ENCODE measurements around the gene PHF19. TPM values are rescaled to one million over a fixed set of nuclear protein-coding genes. Genes with fewer than 3 reads are reported as not detected.
A peak's percentile ranks its signal among the peaks of the same experiment; 100 is the strongest.

The PHF19 gene
- total and polyA plus RNA-seq, 2 experiments from 2014 or later, result 17.1 to 28.2 TPM

DNA sequence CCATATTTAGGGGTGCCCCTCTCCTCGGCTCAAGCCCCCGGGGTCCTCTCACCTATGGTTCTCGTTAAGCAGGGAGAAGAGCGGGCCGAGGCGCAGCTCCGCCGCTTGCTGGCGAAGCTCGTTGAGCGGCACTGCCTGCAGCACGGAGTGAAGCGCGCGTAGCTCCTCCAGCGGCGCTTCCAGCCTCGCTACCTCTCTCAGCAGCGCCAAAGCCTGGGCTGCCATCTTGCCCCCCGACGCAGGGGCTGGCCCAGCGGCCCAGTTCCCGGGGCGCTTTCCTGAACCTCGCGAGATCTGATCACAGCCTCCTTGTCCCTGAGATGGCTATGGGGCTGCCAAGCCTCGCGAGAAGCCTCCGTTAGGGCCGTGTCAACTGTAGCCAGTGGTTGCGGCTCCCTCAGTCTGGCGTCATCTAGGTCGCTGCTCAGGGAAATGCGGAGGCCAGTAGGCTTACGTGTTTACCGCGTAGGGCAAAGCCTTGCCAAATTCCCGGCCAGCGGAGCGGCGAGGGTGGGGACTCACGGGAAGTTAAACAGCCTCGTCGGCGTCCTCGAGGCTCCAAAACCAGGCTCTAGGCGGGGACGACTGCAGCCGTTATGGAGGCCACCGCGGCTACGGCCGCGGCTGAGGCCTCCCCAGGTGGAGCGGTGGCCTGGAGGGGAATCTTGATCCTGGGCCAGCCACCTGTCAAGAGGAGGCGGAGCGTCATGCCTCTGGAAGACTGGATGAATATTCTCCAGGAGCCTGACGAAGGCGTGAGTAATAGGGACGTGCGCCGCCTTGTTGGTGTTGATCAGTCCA lies 34.1 kb downstream of the PHF19 start, which contains the start of gene PSMD5:
Gene PSMD5 (minus strand): TSS at position 238 of the 801 bp plus-strand sequence. CDS start 13 bp downstream, at position 225.
- Histone ChIP-seq H3K36me3 (ENCODE audit: low read depth) (no peaks in the 10 kb centered on the region), H3K9me2 (ENCODE audit: insufficient read depth) (no peaks in the 10 kb centered on the region), H4K20me1 (ENCODE audit: insufficient read depth) (no peaks in the 10 kb centered on the region), H3K79me2 (ENCODE audit: insufficient read depth) (peaks cover 63% of the 10 kb centered on the region), H3K27ac (peak within 1 kb of the TSS; percentile 91), H3K9me3 (ENCODE audit: low read depth) (no peaks in the 10 kb centered on the region), H3K27me3 (replicated peaks; ENCODE audit: insufficient read depth) (no peaks in the 10 kb centered on the region), H3K4me2 (ENCODE audit: unreplicated experiment) (peak within 1 kb of the TSS; percentile 89), H3K4me3 (peak within 1 kb of the TSS; percentile 93), H3K9ac (peak within 1 kb of the TSS; percentile 98), H2AFZ (peak within 1 kb of the TSS; percentile 98), H3K4me1 (ENCODE audit: insufficient read depth) (peaks cover 21% of the 10 kb centered on the region), H3F3A (ENCODE audit: insufficient read depth) (peaks cover 30% of the 10 kb centered on the region)
- DNase-seq, result peak; percentile 100
- in situ Hi-C loops (cut with MboI), result no loop called here
- 1 to 2% methylated on average over 62 of the region's 62 CpGs for WGBS, 2 experiments (ENCODE audit: low coverage in 1 of 2, low lambda C conversion rate in 2 of 2, missing lambda C conversion rate in 2 of 2)
- no peak for TF ChIP-seq EZH2phosphoT487 (IDR thresholded peaks at IDR 0.05; ENCODE audit: insufficient read depth, low read depth)
- TF ChIP-seq EZH2 (IDR thresholded peaks at IDR 0.05; ENCODE audit: insufficient read depth, poor library complexity, severe bottlenecking), result no peak

DNA sequence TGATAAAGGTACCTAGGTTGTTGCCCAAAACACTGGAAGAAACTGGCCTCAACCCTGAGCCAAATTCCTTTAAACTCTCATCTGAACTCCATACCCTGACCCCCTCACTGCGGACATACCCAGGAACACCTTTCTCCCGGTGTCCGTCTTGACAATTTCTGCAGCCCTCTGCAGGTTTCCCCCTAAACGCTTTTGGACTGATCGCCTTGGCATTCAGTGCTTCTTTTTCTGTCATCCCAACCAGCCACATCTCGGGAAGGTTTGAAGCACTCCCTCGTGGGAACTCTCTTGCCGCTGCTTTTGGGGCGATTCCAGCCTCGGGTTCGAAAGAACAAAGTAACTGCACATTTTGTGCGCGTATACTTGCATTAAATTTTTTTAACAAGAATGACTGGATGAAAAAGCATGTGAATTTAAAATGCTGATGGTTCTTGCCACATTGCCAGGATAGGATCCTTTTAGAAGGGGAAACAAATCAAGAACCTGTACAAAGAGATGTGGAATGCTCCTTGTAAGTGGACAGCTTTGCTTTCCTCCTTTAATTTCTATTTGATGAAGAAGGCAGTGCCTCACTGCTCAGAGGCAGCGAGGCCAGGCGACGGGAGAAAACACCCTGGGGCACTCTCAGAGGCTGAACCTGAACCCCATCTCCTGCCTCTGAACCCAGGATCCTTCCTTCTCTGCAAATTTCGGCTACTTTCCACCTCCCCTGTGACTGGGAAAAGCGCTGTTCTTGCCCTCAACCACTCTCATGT lies 34.9 kb downstream of the PHF19 start:
- H3K9ac ChIP-seq, result peak overlapping the region; percentile 98
- H3K27ac ChIP-seq, result peak overlapping the region; percentile 91
- H4K20me1 ChIP-seq (ENCODE audit: insufficient read depth), result no peaks in the 10 kb centered on the region
- peak; percentile 63 for DNase-seq
- 3% methylated on average over 18 of the region's 18 CpGs for WGBS, 2 experiments (ENCODE audit: low coverage in 1 of 2, low lambda C conversion rate in 2 of 2, missing lambda C conversion rate in 2 of 2)
- peaks cover 71% of the 10 kb centered on the region for H3K79me2 ChIP-seq (ENCODE audit: insufficient read depth)
- H3F3A ChIP-seq (ENCODE audit: insufficient read depth), result peaks cover 30% of the 10 kb centered on the region
- TF ChIP-seq EZH2phosphoT487 (IDR thresholded peaks at IDR 0.05; ENCODE audit: insufficient read depth, low read depth), result no peak
- no peak for TF ChIP-seq EZH2 (IDR thresholded peaks at IDR 0.05; ENCODE audit: insufficient read depth, poor library complexity, severe bottlenecking)
- no peaks in the 10 kb centered on the region for H3K36me3 ChIP-seq (ENCODE audit: low read depth)
- no peaks in the 10 kb centered on the region for H3K9me2 ChIP-seq (ENCODE audit: insufficient read depth)
- peak overlapping the region; percentile 98 for H2AFZ ChIP-seq
- H3K4me2 ChIP-seq (ENCODE audit: unreplicated experiment), result peak overlapping the region; percentile 89
- H3K4me1 ChIP-seq (ENCODE audit: insufficient read depth), result peaks cover 21% of the 10 kb centered on the region
- H3K4me3 ChIP-seq, result peak overlapping the region; percentile 93
- H3K9me3 ChIP-seq (ENCODE audit: low read depth), result no peaks in the 10 kb centered on the region
- no peaks in the 10 kb centered on the region for H3K27me3 ChIP-seq (replicated peaks; ENCODE audit: insufficient read depth)
- in situ Hi-C loops (cut with MboI), result no loop called here

DNA sequence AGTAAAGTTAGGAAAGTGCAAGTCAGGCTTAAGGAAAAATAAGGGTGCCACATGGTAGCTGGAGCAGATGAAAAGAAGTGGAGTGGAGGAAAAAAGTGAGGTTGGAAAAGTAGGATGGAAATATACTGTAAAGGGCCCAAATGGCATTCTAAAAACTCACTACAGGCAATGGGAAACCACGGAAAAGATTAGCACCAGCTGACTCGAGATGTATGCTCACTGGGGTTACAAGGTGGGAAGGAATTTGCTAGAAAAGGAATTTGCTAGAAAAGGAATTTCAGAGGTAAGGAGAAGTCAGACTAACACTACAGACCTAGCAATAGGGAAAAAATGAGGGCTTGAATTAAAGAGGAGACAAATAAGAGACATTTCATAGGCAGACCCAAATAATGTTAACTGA lies 37.8 kb downstream of the PHF19 start:
- 47 to 54% methylated on average over 2 of the region's 2 CpGs for WGBS, 2 experiments (ENCODE audit: low coverage in 1 of 2, low lambda C conversion rate in 2 of 2, missing lambda C conversion rate in 2 of 2)
- Histone ChIP-seq H2AFZ (no peak overlapping the region), H3K4me1 (ENCODE audit: insufficient read depth) (peaks cover 19% of the 10 kb centered on the region), H3K27ac (peak overlapping the region; percentile 36), H3K4me3 (no peak overlapping the region; the same call in 1 of the 2 replicates), H3K27me3 (replicated peaks; ENCODE audit: insufficient read depth) (no peaks in the 10 kb centered on the region), H3K4me2 (ENCODE audit: unreplicated experiment) (peak overlapping the region; percentile 22), H3K9me3 (ENCODE audit: low read depth) (no peaks in the 10 kb centered on the region), H3K36me3 (ENCODE audit: low read depth) (peaks cover 10% of the 10 kb centered on the region; the same call in 1 of the 2 replicates), H3F3A (ENCODE audit: insufficient read depth) (peaks cover 21% of the 10 kb centered on the region), H4K20me1 (ENCODE audit: insufficient read depth) (no peaks in the 10 kb centered on the region), H3K79me2 (ENCODE audit: insufficient read depth) (peaks cover 92% of the 10 kb centered on the region), H3K9ac (peak overlapping the region; percentile 17), H3K9me2 (ENCODE audit: insufficient read depth) (no peaks in the 10 kb centered on the region)
- in situ Hi-C loops (cut with MboI), result no loop called here
- no peak for TF ChIP-seq EZH2 (IDR thresholded peaks at IDR 0.05; ENCODE audit: insufficient read depth, poor library complexity, severe bottlenecking)
- no peak for TF ChIP-seq EZH2phosphoT487 (IDR thresholded peaks at IDR 0.05; ENCODE audit: insufficient read depth, low read depth)
- peak; percentile 52 for DNase-seq

DNA sequence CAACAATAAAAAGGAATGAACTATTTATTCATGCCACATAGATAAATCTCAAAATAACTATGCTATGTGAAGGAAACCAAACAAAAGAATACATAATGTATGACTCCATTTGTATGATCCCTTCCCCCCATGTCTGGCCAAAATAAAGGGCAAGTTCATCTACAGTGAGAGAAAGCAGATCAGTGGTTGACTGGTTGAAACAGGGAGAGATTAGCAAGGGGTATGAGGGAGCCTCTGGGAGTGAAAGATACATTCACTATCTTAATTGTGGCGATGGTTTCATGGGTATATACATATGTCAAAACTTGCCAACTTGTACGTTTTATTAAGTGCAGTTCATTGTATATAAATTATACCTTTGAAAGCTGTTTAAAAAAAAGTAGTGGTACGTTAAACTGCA lies 39.1 kb downstream of the PHF19 start:
- Histone ChIP-seq H3K27ac (no peak overlapping the region), H3K4me2 (ENCODE audit: unreplicated experiment) (no peak overlapping the region), H2AFZ (no peak overlapping the region), H3K9me3 (ENCODE audit: low read depth) (no peaks in the 10 kb centered on the region), H3K9me2 (ENCODE audit: insufficient read depth) (no peaks in the 10 kb centered on the region), H3K4me1 (ENCODE audit: insufficient read depth) (peaks cover 13% of the 10 kb centered on the region), H3F3A (ENCODE audit: insufficient read depth) (peaks cover 13% of the 10 kb centered on the region), H3K79me2 (ENCODE audit: insufficient read depth) (peaks cover 87% of the 10 kb centered on the region), H3K27me3 (replicated peaks; ENCODE audit: insufficient read depth) (no peaks in the 10 kb centered on the region), H4K20me1 (ENCODE audit: insufficient read depth) (no peaks in the 10 kb centered on the region), H3K9ac (no peak overlapping the region), H3K36me3 (ENCODE audit: low read depth) (peaks cover 10% of the 10 kb centered on the region; the same call in 1 of the 2 replicates), H3K4me3 (no peak overlapping the region)
- TF ChIP-seq EZH2 (IDR thresholded peaks at IDR 0.05; ENCODE audit: insufficient read depth, poor library complexity, severe bottlenecking) (no peak), EZH2phosphoT487 (IDR thresholded peaks at IDR 0.05; ENCODE audit: insufficient read depth, low read depth) (no peak)
- 85 to 97% methylated on average over 3 of the region's 3 CpGs for WGBS, 2 experiments (ENCODE audit: low coverage in 1 of 2, low lambda C conversion rate in 2 of 2, missing lambda C conversion rate in 2 of 2)
- in situ Hi-C loops (cut with MboI), result no loop called here
- no peak for DNase-seq

All from GM23248 (cell line).